GM21381 (cell line): ENCODE data around the gene MYBPC2.
A peak's percentile ranks its signal among the peaks of the same experiment; 100 is the strongest.
"Not testable (repeated sequence)": the region's sequence is repeated elsewhere in the genome, so short reads cannot be mapped to it uniquely, and the experiment has no call there.

Experiments
- ATAC-seq: cut with Tn5 transposase; IDR thresholded peaks from one replicate; pipeline ENCODE4 v1.9.1; 2021; ENCODE audit warnings: mild to moderate bottlenecking, moderate library complexity; ENCODE audit not compliant: unreplicated experiment

Gene MYBPC2

DNA sequence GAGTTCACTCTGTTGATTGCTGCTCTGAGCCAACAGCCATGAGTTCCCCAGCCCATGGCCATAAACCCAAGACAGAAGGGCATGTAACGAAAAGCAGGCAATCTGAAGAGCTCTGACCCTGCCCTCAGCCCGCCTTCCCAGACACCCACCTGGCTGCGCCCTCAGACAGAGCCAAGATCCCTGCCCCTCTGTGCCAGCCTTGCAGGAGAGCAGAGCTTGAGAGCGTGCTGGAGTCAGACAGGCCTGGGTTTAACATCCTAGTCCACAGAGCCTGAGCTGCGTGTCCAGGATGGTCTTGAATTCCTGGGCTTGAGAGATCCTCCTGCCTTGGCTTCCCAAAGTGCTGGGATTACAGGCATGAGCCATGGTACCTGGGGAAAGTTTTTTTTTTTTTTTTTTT is 24.6 kb downstream of the MYBPC2 start:
- ATAC-seq: no peak

DNA sequence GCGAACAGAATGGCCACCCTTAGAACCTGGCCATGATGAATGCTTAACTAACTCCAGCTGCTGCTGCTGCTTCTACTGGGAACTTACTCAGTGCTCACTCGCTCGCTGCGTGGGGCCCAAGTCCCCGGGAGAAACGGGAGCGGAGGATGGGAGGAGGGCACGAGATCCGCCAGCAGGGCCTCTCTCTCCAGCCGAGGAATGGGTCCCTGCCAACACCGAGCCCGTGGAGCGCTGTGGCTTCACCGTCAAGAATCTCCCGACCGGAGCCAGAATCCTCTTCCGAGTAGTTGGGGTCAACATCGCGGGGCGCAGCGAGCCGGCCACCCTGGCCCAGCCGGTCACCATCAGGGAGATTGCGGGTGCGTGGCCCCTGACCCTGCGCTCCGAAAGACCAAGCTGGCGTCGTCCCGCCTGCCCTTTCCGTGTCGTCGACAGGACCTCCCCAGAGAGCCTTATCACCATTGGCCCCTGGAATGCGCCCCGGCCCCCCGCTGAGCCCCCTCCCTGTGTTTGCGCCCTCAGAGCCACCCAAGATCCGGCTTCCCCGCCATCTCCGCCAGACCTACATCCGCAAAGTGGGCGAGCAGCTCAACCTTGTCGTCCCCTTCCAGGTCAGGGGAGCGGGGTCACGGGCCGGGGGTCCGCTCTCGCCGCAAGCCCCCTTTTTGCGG is 25.8 kb downstream of the MYBPC2 start:
- ATAC-seq: no peak

DNA sequence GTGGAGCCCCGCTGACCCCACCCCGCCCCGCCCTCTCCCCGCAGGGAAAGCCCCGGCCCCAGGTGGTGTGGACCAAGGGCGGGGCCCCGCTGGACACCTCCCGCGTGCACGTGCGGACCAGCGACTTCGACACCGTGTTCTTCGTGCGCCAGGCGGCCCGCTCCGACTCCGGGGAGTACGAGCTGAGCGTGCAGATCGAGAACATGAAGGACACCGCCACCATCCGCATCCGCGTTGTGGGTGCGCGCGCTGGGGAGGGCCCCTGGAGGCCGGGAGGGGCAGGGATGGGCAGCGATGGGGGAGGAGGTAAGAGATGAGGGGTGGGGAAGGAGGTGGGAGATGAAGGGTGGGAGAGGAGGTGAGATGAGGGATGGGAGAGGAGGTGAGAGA is 26.4 kb downstream of the MYBPC2 start:
- ATAC-seq: no peak

DNA sequence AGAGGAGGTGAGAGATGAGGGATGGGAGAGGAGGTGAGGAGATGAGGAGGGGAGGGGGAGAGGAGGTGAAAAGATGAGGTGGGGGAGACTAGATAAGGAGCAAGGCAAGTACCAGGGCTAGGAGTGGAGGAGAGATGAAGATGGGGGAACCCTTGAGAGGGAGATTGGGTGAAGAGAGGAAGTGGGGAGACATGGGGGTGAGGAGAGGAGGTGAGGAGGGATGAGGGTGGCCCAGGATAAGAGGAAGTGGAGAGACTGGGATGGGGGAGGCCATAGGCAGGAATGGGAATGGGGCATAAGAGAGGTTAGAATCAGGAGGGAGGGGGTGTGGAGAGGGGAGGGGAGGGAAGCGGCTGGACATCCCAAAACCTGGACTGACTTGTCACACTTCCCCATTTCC is 26.9 kb downstream of the MYBPC2 start:
- no peak for ATAC-seq

DNA sequence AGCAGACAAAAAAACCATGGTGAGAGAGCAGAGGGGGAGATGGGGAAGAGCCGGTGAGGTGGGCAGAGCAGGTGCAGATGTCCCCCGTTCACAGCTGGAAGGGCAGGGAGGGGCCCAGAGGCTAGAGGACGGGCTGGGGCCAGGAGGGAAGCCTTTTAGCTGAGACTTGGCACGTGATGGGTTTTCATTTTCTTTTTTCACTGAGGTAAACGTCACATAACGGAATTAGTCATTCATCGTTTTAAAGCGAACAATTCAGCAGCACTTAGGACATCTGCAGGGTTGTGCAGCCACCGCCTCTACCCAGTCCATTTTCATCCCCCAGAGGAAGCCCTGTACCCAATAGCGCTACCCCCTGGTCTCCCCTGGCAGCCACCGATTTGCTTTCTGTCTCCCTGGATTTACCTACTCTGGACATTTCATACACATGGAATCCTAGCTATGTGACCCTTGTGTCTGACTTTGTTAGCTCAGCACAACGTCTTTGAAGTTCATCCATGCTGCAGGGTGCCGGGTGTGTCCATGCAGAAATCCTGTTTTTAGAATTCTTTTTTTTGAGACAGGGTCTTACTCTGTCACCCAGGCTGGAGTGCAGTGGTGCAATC is 27.6 kb downstream of the MYBPC2 start:
- ATAC-seq: peak; percentile 55

DNA sequence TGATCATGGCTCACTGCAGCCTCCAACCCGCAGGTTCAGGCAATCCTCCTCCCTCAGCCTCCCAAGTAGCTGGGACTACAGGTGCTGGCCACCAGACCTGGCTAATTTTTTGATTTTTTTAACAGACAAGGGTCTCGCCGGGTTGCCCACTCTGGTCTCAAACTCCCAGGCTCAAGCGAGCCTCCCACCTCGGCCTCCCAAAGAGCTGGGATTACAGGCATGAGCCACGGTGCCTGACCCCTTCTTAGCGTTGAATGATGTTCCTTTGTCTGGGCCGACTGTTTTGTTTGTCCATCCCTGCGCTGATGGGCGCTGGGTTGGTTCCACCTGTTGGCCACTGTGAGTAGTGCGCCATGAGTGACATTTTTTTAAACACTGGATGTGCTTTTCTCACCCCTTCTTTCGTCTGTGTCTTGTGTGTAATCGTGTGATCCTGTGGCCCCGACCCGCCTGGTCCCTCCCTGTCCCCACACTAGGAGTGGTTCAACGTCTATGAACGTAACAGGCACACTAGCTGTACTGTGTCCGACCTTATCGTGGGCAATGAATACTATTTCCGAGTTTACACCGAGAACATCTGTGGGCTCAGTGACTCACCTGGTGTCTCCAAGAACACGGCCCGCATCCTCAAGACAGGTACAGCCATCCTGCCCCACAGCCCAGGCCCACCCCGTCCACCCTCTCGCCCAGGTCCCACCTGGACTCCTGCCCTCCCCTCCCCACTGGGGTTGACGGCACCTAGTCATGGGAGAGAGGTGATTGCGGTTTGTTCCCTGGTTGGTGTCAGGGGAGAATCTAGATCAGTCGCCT is 28.6 kb downstream of the MYBPC2 start:
- no peak for ATAC-seq

DNA sequence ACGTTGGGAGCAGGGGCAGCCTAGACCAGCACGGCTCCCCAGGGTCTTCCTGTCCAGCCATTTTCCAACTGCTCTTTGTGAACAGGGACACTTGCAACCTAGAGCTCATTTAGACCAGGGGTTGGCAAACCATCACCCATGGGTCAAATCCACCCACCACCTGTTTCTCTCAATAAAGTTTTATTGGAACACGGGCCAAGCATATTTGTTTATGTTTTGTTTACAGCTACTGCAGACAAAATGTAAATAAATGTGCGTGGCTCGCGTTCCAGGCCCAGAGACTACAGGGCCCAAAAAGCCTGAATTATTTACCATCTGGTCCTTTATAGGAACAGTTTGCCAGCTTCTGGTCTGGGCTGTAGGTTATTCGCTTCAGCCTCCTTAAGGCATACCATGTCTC is 30.3 kb downstream of the MYBPC2 start:
- ATAC-seq: no peak

DNA sequence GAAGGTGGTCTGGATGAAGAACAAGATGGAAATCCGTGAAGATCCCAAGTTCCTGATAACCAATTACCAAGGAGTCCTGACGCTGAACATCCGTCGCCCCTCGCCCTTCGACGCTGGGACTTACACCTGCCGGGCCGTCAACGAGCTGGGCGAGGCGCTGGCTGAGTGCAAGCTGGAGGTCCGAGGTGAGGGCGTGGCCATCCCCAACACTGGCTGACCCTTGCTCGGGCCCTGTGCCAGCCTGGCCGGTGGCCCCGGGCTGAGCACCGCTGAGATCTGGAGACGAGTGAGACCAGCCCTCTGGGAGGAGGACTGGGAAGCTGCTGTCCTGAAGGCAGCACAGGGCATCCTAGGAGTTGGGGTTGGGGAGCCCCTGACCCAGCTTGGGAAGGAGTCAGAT is 31.7 kb downstream of the MYBPC2 start:
- ATAC-seq: no peak

DNA sequence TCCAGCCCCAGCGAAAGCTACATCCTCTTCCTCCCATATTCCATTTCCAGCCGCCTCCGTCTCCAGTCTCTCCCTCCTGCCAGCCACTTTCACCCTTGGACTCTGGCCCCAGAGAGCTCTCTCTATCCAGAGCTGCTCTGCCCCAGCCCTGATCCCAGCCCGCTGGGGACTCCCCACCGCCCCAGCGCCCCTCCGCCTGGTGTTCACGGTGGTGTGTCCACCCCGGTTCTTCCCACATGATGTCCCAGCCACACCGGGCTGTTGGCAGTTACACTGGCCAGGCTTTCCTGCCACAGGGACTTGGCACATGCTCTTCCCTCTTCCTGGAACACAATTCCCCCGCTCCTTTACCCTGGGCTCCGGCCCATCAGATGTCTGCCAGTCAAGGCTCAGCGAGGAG is 32.3 kb downstream of the MYBPC2 start:
- ATAC-seq: no peak

DNA sequence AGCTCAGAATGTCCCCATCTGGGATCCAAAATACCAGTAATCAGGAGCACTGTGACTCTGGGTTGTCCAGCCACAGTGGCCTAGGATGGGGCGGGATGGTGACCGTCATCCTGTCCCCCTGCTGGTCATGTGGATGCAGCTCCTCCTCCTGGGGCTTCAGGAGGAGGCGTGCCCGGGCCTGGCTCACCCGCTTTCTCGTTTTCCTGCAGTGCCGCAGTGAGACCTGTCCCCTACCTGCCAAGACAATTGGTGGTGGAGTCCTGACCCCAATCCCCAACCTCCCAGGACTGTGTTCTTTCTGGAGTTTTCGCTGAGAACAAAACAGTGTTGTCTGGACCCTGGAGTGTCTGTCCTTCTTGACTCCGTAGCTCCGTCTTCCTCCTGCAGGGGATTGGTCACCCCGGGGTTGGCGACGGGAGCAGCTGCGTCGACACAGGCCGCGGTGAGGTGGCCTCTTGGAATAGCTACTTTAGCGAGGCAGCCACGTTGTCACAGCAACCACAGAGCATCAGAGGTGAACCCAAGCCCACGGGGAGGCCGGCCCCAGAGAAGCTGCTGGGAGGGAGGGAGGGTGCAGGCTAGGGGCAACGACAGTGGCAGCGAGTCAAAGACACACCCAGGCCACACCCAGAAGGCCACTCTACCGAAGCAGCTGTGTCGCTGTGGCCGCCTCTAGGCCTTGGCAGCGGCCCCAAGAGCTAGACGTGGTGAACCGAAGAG is 33.5 kb downstream of the MYBPC2 start:
- ATAC-seq: no peak

DNA sequence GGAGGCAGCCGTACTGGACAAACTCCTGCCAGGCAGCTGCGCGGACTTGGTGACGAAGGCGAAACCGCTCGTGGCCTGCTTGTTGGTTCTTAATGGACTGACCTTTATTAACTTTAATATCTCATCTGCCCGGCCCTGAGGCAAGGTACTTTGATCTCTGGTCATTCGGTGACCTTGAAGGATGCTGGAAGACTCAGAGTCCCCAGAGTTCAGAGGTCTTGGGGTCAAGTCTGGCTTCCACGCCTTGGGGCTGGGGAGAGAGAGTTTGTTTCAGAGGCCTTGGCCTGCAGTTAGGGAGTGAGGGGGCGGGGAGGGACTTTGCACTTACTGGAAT is 34.0 kb downstream of the MYBPC2 start:
- ATAC-seq: no peak

DNA sequence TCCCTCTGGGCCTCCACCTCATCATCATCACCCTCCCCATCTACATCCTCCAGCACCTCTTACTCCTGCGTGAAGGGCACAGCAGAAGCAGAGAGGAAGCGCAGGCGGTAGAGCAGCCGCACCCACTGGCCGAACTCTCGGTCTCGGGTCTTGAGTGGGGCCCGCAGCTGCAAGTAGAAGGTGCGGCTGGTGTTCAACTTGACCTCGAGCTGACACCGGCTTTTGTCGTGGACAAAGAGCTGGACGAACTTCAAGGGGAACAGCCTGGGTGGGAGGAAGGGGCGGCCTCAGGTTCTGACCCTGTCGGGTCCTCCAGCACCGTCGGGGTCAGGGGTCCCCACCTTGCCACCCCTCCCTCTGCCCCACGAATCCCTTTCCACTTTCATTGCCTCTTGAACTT is 34.9 kb downstream of the MYBPC2 start:
- ATAC-seq: no peak

DNA sequence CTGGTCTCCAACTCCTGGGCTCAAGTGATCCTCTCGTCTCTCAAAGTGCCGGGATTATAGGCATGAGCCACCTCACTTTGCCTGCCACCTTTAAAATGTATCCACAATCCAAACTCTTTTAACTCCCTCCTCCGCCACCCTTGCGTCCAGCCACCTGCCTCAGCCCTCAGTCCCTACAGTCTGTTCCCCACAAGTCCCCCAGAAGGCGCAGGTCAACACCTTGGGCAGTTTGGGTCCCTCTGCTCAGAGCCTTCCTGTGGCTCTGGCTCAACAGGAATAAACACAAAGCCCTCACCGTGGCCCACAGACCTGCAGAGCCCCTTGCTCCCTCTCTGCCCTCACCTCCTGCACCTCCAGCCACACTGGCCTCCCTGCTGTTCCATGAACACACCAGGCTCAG is 36.1 kb downstream of the MYBPC2 start:
- ATAC-seq: no peak

DNA sequence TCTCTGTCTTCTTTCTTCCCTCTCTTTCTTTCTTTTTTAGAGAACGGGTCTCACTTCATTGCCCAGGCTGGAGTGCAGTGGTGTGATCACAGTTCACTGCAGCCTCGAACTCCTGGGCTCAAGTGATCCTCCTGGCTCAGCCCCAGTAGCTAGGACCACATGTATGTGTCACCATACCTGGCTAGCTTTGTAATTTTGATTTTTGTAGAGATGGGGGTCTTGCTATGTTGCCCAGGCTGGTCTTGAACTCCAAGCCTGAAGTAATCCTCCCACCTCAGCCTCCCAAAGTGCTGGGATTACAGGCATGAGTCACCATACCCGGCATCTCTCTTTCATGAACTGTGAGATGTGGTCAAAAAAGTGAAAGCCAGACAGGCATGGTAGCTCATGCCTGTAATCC is 40.6 kb downstream of the MYBPC2 start:
- ATAC-seq: not testable (repeated sequence)

DNA sequence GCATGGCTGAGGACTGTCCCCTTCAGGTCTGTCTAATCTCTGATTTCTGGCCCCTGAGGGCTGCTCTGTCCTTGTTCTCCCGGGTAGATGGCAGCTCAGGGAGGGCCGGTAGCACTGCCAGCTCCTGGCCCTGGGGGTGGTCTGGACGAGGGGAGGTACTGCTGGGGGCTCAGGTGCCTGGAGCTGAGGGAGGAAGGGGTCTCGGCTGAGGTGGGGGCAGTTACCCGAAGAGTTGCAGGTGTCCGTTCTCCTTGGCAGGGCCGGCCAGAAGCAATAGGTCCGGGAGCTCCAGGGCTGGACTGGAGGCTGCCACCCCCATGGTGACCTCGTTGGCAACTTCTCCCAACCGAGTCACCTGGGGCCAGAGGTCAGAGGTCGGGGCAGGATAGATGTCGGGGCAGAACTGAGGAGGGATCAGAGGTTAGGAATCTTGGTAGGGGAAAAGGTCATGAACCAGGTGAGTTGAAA is 42.4 kb downstream of the MYBPC2 start:
- ATAC-seq: no peak

DNA sequence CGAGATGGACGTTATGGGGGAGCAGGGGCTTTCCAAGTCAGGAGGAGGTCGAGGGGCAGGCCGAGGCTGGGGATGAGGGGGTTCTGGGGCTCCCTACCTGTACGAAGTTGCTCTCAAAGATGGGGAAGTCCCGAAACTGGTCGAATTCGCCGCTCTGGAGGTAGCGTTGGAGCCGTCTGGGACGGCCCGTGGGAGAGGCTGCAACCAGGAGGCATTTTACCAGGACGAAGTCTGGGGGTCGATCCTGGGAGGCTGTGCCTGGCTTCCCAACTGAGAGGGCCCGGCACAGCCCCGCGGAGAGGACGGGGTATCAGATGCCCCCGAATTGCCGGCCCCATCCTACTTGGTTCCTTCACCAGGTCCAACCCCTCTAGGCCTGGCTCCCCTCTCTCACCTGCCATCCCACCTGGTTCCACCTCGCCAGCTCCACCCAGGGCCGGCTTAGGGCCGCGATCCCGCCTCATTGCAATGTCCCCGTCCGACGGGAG is 43.1 kb downstream of the MYBPC2 start:
- peak; percentile 6 for ATAC-seq

DNA sequence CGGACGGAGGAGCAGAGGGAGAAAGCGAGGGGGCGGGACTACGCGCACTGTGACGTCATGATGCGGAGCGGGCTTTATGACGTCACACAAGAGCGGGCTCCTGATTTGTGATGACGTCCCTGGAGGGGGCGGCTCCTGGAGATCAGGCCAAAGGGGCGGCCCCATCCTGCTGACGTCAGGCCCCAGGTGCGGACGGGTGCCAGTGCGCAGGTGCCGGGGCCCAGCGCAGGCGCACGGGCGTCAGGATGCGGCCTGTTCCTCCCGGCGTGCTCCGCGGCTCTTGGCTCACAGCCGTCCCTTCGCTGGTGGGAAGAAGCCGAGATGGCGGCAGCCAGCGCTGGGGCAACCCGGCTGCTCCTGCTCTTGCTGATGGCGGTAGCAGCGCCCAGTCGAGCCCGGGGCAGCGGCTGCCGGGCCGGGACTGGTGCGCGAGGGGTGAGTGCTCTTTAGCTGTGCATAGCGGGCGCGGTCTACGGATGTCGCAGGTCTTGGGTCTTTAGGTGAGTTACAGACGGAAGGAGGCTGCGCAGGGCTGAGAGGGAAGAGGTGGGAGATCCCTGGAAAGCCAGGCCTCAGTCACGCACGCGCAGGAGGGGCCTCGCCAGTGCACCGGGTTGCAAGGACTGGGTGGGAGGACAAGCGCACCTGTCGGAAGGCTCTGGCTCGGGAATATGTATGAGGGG is 43.7 kb downstream of the MYBPC2 start, which contains the start of the genes EMC10 and GARIN5A:
TSS of gene EMC10 (plus strand) at position 284 of the 683 bp plus-strand sequence. CDS start at position 322, 38 bp downstream.
TSS of gene GARIN5A (minus strand) at position 625 of the 683 bp plus-strand sequence. CDS start at position 165, 460 bp downstream.
- peak; percentile 74 for ATAC-seq

DNA sequence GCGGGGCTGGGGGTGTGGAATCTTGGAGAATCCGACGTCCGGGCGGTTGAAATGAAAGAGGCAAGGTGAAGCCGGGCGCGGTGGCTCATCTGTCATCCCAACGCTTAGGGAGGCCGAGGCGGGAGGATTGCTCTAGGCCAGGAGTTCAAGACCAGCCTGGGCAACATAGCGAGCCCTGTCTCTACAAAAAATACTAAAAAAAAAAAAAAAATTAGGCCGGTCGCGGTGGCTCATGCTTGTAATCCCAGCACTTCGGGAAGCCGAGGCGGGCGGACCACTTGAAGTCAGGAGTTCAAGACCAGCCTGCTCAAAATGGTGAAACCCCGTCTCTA is 44.2 kb downstream of the MYBPC2 start:
- no peak for ATAC-seq

DNA sequence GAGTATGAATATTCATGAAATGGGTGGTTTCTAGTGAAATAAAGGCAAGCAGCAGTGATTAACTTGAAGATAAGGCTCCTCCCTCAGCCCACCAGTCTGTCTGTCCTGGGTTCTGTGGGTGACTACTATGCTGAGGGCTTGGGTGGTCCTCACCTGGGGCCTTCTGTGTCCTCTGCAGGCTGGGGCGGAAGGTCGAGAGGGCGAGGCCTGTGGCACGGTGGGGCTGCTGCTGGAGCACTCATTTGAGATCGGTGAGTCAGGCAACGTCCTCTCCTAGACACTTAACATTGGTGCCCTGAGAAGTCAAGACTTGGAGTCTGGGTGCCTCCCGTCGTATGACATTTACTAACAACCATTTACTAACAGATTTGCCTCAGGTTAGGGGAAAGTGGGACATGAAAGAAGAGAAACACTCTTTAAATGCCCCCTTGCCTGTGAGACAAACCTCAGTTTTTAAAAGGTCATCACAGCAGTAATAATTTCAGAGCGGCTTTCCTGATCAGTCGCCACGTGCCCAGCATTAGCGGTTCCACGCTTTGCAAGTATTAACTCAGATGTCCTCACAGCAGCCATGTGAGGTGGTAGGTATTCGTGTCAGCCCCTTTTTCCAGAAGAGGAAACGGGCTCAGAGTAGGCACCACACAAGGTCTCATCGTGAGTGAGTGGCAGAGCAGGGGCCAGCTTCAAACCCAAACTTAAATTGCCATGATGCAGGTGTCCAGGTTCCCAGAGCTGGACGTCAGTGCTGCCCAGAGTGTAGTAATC is 45.2 kb downstream of the MYBPC2 start:
- ATAC-seq: no peak
